Upper lobe of left lung (tissue), 4 donors: Measurements from ENCODE around the gene COPG2.
A peak's percentile ranks its signal among the peaks of the same experiment; 100 is the strongest.

Experiments used
- CTCF ChIP-seq, 6 experiments: fragments of 450-650 bp in 4 of 6; fragments of 200-600 bp in 2 of 6; sonication (generic) in 2 of 6; IDR thresholded peaks; one replicate each; pipeline ENCODE4 v1.5.1; 2016 to 2019; ENCODE audit warnings: antibody characterized with exemption in 6 of 6
- EP300 ChIP-seq, 4 donors: sonication (generic); formaldehyde crosslinking; IDR thresholded peaks; one replicate each; pipeline ENCODE4 v1.5.1; 2017; ENCODE audit warnings: antibody characterized with exemption in 4 of 4, control low read depth in 2 of 4
- POLR2AphosphoS5 ChIP-seq, 2 donors: sonication (generic); formaldehyde crosslinking; IDR thresholded peaks; one replicate each; pipeline ENCODE4 v1.5.1; 2017; ENCODE audit warnings: antibody characterized with exemption in 2 of 2

GRCh38 chr7:130490888-130491804 lies 177.4 kb downstream of the COPG2 start:
- TF ChIP-seq CTCF (IDR thresholded peaks at IDR 0.05) (peak; percentile 53 to 66 (median 60)), POLR2AphosphoS5 (IDR thresholded peaks at IDR 0.05) (no peak), EP300 (IDR thresholded peaks at IDR 0.05) (no peak)
